Measurements from ENCODE around the gene SLC25A13. TPM values are rescaled to one million over a fixed set of nuclear protein-coding genes. Genes with fewer than 3 reads are reported as not detected.

Gene SLC25A13
- total and polyA plus RNA-seq, 2 of the 13 experiments (the other 11 are each of a cell fraction or from before 2014, with no cell fraction given) = 36.2 to 84.9 TPM

DNA sequence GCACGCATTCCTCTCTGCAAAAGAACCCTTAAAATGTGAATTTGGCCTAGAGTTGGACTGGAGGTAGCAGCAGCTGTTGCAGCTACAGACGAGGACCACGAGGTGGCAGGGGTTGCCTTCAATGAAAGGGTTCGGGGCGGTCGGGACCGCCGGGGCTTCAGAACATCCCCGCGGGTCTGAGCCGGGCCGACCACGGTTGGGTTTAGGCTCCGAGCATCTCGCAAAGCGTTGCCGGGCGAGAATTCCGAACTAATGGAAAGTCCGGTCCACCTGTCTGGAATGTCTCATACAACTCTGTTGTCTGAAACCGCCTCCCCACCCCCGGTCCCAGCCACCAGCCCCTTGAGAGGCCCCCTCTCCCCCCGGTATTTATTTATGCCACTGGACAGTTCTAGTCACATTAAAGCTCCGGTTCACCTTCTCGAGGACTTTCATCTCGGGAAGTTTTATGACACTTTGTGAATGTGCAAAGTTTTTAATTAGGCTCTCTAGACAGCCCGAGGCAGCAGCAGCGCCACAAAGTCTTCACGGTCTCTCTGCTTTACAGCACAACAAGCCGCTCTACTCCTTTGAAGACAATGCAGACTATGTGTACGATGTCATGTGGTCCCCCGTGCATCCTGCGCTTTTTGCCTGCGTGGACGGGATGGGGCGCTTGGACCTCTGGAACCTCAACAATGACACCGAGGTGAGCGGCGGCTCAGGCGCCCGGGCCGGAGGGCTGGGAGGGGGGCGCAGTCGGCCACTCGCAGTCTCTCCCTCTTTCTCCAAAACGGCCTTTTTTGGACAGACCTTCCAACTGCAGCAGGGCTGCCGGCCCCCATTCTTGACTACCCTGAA, 246.2 kb downstream of the SLC25A13 start (continued):
- TF ChIP-seq XRCC5 (optimal IDR thresholded peaks at IDR 0.05; ENCODE audit: low read length) (no peak), ZFAT (CRISPR knock-in tag; conservative IDR thresholded peaks at IDR 0.05) (no peak), ZNF614 (CRISPR knock-in tag; IDR thresholded peaks at IDR 0.05; ENCODE audit: borderline replicate concordance) (no peak), RNF2 (conservative IDR thresholded peaks at IDR 0.05; ENCODE audit: low read depth) (no peak), NR3C1 (CRISPR knock-in tag; IDR thresholded peaks at IDR 0.05) (no peak), NONO (IDR thresholded peaks at IDR 0.05) (no peak), NONO (CRISPR knock-in tag; conservative IDR thresholded peaks at IDR 0.05) (no peak), STAG1 (CRISPR knock-in tag; IDR thresholded peaks at IDR 0.05) (peak; percentile 96), RAD21 (CRISPR knock-in tag; IDR thresholded peaks at IDR 0.05) (peak; percentile 90), ZNF251 (CRISPR knock-in tag; IDR thresholded peaks at IDR 0.05) (no peak)
- TF ChIP-seq, protein P1, sequence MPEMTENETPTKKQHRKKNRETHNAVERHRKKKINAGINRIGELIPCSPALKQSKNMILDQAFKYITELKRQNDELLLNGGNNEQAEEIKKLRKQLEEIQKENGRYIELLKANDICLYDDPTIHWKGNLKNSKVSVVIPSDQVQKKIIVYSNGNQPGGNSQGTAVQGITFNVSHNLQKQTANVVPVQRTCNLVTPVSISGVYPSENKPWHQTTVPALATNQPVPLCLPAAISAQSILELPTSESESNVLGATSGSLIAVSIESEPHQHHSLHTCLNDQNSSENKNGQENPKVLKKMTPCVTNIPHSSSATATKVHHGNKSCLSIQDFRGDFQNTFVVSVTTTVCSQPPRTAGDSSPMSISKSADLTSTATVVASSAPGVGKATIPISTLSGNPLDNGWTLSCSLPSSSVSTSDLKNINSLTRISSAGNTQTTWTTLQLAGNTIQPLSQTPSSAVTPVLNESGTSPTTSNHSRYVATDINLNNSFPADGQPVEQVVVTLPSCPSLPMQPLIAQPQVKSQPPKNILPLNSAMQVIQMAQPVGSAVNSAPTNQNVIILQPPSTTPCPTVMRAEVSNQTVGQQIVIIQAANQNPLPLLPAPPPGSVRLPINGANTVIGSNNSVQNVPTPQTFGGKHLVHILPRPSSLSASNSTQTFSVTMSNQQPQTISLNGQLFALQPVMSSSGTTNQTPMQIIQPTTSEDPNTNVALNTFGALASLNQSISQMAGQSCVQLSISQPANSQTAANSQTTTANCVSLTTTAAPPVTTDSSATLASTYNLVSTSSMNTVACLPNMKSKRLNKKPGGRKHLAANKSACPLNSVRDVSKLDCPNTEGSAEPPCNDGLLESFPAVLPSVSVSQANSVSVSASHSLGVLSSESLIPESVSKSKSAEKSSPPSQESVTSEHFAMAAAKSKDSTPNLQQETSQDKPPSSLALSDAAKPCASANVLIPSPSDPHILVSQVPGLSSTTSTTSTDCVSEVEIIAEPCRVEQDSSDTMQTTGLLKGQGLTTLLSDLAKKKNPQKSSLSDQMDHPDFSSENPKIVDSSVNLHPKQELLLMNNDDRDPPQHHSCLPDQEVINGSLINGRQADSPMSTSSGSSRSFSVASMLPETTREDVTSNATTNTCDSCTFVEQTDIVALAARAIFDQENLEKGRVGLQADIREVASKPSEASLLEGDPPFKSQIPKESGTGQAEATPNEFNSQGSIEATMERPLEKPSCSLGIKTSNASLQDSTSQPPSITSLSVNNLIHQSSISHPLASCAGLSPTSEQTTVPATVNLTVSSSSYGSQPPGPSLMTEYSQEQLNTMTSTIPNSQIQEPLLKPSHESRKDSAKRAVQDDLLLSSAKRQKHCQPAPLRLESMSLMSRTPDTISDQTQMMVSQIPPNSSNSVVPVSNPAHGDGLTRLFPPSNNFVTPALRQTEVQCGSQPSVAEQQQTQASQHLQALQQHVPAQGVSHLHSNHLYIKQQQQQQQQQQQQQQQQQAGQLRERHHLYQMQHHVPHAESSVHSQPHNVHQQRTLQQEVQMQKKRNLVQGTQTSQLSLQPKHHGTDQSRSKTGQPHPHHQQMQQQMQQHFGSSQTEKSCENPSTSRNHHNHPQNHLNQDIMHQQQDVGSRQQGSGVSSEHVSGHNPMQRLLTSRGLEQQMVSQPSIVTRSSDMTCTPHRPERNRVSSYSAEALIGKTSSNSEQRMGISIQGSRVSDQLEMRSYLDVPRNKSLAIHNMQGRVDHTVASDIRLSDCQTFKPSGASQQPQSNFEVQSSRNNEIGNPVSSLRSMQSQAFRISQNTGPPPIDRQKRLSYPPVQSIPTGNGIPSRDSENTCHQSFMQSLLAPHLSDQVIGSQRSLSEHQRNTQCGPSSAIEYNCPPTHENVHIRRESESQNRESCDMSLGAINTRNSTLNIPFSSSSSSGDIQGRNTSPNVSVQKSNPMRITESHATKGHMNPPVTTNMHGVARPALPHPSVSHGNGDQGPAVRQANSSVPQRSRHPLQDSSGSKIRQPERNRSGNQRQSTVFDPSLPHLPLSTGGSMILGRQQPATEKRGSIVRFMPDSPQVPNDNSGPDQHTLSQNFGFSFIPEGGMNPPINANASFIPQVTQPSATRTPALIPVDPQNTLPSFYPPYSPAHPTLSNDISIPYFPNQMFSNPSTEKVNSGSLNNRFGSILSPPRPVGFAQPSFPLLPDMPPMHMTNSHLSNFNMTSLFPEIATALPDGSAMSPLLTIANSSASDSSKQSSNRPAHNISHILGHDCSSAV (CRISPR knock-in tag; IDR thresholded peaks at IDR 0.05; ENCODE audit: borderline replicate concordance) = no peak
- TF ChIP-seq, protein P2, sequence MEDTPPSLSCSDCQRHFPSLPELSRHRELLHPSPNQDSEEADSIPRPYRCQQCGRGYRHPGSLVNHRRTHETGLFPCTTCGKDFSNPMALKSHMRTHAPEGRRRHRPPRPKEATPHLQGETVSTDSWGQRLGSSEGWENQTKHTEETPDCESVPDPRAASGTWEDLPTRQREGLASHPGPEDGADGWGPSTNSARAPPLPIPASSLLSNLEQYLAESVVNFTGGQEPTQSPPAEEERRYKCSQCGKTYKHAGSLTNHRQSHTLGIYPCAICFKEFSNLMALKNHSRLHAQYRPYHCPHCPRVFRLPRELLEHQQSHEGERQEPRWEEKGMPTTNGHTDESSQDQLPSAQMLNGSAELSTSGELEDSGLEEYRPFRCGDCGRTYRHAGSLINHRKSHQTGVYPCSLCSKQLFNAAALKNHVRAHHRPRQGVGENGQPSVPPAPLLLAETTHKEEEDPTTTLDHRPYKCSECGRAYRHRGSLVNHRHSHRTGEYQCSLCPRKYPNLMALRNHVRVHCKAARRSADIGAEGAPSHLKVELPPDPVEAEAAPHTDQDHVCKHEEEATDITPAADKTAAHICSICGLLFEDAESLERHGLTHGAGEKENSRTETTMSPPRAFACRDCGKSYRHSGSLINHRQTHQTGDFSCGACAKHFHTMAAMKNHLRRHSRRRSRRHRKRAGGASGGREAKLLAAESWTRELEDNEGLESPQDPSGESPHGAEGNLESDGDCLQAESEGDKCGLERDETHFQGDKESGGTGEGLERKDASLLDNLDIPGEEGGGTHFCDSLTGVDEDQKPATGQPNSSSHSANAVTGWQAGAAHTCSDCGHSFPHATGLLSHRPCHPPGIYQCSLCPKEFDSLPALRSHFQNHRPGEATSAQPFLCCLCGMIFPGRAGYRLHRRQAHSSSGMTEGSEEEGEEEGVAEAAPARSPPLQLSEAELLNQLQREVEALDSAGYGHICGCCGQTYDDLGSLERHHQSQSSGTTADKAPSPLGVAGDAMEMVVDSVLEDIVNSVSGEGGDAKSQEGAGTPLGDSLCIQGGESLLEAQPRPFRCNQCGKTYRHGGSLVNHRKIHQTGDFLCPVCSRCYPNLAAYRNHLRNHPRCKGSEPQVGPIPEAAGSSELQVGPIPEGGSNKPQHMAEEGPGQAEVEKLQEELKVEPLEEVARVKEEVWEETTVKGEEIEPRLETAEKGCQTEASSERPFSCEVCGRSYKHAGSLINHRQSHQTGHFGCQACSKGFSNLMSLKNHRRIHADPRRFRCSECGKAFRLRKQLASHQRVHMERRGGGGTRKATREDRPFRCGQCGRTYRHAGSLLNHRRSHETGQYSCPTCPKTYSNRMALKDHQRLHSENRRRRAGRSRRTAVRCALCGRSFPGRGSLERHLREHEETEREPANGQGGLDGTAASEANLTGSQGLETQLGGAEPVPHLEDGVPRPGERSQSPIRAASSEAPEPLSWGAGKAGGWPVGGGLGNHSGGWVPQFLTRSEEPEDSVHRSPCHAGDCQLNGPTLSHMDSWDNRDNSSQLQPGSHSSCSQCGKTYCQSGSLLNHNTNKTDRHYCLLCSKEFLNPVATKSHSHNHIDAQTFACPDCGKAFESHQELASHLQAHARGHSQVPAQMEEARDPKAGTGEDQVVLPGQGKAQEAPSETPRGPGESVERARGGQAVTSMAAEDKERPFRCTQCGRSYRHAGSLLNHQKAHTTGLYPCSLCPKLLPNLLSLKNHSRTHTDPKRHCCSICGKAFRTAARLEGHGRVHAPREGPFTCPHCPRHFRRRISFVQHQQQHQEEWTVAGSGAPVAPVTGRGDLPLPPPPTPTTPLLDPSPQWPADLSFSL (CRISPR knock-in tag; IDR thresholded peaks at IDR 0.05) = no peak
- TF ChIP-seq, protein P3, sequence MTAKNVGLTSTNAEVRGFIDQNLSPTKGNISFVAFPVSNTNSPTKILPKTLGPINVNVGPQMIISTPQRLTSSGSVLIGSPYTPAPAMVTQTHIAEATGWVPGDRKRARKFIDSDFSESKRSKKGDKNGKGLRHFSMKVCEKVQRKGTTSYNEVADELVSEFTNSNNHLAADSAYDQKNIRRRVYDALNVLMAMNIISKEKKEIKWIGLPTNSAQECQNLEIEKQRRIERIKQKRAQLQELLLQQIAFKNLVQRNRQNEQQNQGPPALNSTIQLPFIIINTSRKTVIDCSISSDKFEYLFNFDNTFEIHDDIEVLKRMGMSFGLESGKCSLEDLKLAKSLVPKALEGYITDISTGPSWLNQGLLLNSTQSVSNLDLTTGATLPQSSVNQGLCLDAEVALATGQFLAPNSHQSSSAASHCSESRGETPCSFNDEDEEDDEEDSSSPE (CRISPR knock-in tag; IDR thresholded peaks at IDR 0.05) = no peak
